ENCODE results near the gene AMOTL1. TPM values are rescaled to one million over a fixed set of nuclear protein-coding genes. Genes with fewer than 3 reads are reported as not detected.
A peak's percentile ranks its signal among the peaks of the same experiment; 100 is the strongest.

AMOTL1 gene
- polyA plus RNA-seq, 1 of the 3 experiments (the other 2 are of a cell fraction) = 10.7 TPM

DNA sequence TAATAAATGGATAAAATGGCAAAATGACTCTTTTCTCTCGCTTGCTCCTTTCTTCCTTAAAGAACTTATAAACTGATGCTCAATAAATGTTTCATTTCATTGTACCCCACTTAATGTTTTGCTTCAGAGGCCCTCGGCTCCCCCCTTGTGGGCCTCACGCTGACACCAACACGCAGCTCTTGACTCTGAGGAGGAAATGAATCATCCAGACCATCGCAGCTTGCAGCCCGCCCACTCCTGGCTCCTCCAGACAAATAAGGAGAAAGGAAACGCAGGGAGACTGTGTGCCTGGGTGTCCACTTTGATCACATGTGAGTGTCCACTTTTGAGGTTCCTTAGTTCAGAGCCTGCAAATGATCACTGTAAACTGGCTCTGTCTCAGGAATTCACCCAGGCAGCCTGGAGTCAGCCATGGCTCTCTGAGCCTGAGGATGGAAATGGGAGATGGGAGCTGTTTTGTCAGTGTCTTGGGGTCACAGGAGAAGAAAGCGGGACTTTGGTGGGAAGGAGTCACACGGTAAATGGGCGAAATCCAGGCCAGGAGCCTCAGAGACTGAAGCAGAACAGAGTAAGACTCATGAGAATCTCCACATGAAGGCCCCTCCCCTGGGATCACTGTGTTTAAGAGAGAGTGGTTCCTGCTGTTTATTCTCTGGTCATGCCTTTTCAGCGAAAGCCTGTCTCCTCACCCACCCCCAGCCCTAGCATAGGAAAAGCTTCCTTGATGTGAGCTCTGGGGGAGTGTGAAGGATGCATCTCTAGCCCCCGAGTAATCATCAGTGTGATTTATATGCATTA lies 108.7 kb downstream of the AMOTL1 start:
- 42% methylated on average over 12 of the region's 12 CpGs for WGBS (ENCODE audit: low lambda C conversion rate)
- Histone ChIP-seq H3K4me1 (ENCODE audit: control insufficient read depth in 1 of 2, insufficient read depth in 2 of 2, low read depth in 1 of 2, low read length in 1 of 2) (peaks cover 12 to 17% of the 10 kb centered on the region in 2 experiments; a peak in 3 of 4 replicates), H3K79me2 (ENCODE audit: insufficient read depth) (no peaks in the 10 kb centered on the region), H3F3A (replicated peaks; ENCODE audit: insufficient read depth) (peaks cover 4% of the 10 kb centered on the region), H4K20me1 (ENCODE audit: insufficient read depth) (no peaks in the 10 kb centered on the region), H3K9me2 (no peaks in the 10 kb centered on the region), H3K9me3 (no peaks in the 10 kb centered on the region), H3K4me2 (peak overlapping the region; percentile 46; the same call in 1 of the 2 replicates), H3K4me3 (ENCODE audit: low read depth in 2 of 2, low read length in 1 of 2) (no peak overlapping the region), H3K27ac (ENCODE audit: low read depth in 2 of 2, low read length in 1 of 2) (peak overlapping the region; percentile 75 to 89), H2AFZ (ENCODE audit: low read depth) (no peak overlapping the region; the same call in 1 of the 2 replicates), H3K36me3 (replicated peaks in 1 of 2; ENCODE audit: control insufficient read depth in 1 of 2, insufficient read depth in 2 of 2, low read length in 1 of 2) (peaks cover 28 to 59% of the 10 kb centered on the region in 2 experiments), H3K9ac (peak overlapping the region; percentile 18; the same call in 1 of the 2 replicates), H3K27me3 (ENCODE audit: insufficient read depth) (no peaks in the 10 kb centered on the region)
- POLR2A ChIA-PET = no interaction called here
- TF ChIP-seq SMC3 (IDR thresholded peaks at IDR 0.05; ENCODE audit: low read depth, low read length) (peak; percentile 26; the same call in 1 of the 2 replicates), POLR2AphosphoS5 (IDR thresholded peaks at IDR 0.05; ENCODE audit: low read depth, low read length) (peak; percentile 9; the same call in 1 of the 2 replicates), FOSL2 (IDR thresholded peaks at IDR 0.05; ENCODE audit: borderline replicate concordance, low read depth) (peak; percentile 88), GATA2 (CRISPR knock-in tag; IDR thresholded peaks at IDR 0.05) (no peak), MEF2A (IDR thresholded peaks at IDR 0.05; ENCODE audit: borderline replicate concordance, low read depth) (no peak), JUND (IDR thresholded peaks at IDR 0.05) (peak; percentile 80), TEAD4 (IDR thresholded peaks at IDR 0.05; ENCODE audit: borderline replicate concordance, insufficient read depth) (no peak), TAF1 (IDR thresholded peaks at IDR 0.05; ENCODE audit: borderline replicate concordance, low read depth, low read length) (no peak), RXRA (IDR thresholded peaks at IDR 0.05; ENCODE audit: borderline replicate concordance, low read depth) (no peak), CHD2 (IDR thresholded peaks at IDR 0.05; ENCODE audit: low read length, partially characterized antibody) (no peak), RAD21 (IDR thresholded peaks at IDR 0.05; ENCODE audit: low read length) (peak; percentile 19; the same call in 1 of the 2 replicates), SIN3A (IDR thresholded peaks at IDR 0.05; ENCODE audit: borderline replicate concordance, low read depth, low read length) (no peak), NRF1 (IDR thresholded peaks at IDR 0.05; ENCODE audit: low read depth, low read length) (no peak), TCF12 (IDR thresholded peaks at IDR 0.05) (peak; percentile 57), EZH2phosphoT487 (IDR thresholded peaks at IDR 0.05; ENCODE audit: borderline replicate concordance, low read depth) (no peak)
- TF ChIP-seq, protein P1, sequence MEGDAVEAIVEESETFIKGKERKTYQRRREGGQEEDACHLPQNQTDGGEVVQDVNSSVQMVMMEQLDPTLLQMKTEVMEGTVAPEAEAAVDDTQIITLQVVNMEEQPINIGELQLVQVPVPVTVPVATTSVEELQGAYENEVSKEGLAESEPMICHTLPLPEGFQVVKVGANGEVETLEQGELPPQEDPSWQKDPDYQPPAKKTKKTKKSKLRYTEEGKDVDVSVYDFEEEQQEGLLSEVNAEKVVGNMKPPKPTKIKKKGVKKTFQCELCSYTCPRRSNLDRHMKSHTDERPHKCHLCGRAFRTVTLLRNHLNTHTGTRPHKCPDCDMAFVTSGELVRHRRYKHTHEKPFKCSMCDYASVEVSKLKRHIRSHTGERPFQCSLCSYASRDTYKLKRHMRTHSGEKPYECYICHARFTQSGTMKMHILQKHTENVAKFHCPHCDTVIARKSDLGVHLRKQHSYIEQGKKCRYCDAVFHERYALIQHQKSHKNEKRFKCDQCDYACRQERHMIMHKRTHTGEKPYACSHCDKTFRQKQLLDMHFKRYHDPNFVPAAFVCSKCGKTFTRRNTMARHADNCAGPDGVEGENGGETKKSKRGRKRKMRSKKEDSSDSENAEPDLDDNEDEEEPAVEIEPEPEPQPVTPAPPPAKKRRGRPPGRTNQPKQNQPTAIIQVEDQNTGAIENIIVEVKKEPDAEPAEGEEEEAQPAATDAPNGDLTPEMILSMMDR (IDR thresholded peaks at IDR 0.05) = peak; percentile 59
- TF ChIP-seq, protein P2, sequence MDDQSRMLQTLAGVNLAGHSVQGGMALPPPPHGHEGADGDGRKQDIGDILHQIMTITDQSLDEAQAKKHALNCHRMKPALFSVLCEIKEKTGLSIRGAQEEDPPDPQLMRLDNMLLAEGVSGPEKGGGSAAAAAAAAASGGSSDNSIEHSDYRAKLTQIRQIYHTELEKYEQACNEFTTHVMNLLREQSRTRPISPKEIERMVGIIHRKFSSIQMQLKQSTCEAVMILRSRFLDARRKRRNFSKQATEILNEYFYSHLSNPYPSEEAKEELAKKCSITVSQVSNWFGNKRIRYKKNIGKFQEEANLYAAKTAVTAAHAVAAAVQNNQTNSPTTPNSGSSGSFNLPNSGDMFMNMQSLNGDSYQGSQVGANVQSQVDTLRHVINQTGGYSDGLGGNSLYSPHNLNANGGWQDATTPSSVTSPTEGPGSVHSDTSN (IDR thresholded peaks at IDR 0.05) = peak; percentile 61
- TF ChIP-seq, protein P3, sequence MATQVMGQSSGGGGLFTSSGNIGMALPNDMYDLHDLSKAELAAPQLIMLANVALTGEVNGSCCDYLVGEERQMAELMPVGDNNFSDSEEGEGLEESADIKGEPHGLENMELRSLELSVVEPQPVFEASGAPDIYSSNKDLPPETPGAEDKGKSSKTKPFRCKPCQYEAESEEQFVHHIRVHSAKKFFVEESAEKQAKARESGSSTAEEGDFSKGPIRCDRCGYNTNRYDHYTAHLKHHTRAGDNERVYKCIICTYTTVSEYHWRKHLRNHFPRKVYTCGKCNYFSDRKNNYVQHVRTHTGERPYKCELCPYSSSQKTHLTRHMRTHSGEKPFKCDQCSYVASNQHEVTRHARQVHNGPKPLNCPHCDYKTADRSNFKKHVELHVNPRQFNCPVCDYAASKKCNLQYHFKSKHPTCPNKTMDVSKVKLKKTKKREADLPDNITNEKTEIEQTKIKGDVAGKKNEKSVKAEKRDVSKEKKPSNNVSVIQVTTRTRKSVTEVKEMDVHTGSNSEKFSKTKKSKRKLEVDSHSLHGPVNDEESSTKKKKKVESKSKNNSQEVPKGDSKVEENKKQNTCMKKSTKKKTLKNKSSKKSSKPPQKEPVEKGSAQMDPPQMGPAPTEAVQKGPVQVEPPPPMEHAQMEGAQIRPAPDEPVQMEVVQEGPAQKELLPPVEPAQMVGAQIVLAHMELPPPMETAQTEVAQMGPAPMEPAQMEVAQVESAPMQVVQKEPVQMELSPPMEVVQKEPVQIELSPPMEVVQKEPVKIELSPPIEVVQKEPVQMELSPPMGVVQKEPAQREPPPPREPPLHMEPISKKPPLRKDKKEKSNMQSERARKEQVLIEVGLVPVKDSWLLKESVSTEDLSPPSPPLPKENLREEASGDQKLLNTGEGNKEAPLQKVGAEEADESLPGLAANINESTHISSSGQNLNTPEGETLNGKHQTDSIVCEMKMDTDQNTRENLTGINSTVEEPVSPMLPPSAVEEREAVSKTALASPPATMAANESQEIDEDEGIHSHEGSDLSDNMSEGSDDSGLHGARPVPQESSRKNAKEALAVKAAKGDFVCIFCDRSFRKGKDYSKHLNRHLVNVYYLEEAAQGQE (IDR thresholded peaks at IDR 0.05; ENCODE audit: low read depth, low read length) = no peak
- TF ChIP-seq, protein P4, sequence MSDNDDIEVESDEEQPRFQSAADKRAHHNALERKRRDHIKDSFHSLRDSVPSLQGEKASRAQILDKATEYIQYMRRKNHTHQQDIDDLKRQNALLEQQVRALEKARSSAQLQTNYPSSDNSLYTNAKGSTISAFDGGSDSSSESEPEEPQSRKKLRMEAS (IDR thresholded peaks at IDR 0.05; ENCODE audit: low read depth) = peak; percentile 96
- CTCF ChIA-PET = interaction anchor here (1.6 kb wide), 1 partner anchor 21 kb away, joined by 5 read pairs; no protein-coding TSS in a partner anchor
- no peak for DNase-seq
